ENCODE measurements around the gene CHRNG. TPM values are rescaled to one million over a fixed set of nuclear protein-coding genes. Genes with fewer than 3 reads are reported as not detected.

Gene CHRNG
- total RNA-seq, 1 donor from 2014 or later: not detected

GRCh38 chr2:232502911-232503808 is 36.3 kb upstream of the CHRNG start:
- intact Hi-C loops (cut with micrococcal nuclease): no loop called here

GRCh38 chr2:232503809-232504323 is 35.6 kb upstream of the CHRNG start:
- Histone ChIP-seq H3K36me3 (no peaks in the 10 kb centered on the region), H3K27ac (replicated peaks) (no peak overlapping the region), H3K4me1 (peaks cover 23% of the 10 kb centered on the region), H3K9me3 (replicated peaks) (no peaks in the 10 kb centered on the region), H3K27me3 (ENCODE audit: low read depth) (peaks cover 67% of the 10 kb centered on the region), H3K4me3 (peak overlapping the region; percentile 67)
- no peak for TF ChIP-seq CTCF (IDR thresholded peaks at IDR 0.05; ENCODE audit: borderline replicate concordance)
- no peak for DNase-seq
- intact Hi-C loops (cut with micrococcal nuclease): no loop called here

More at GRCh38 chr2:232502911-232503808, 36.3 kb upstream of the CHRNG start:
- H3K4me1 ChIP-seq: peaks cover 23% of the 10 kb centered on the region
- no peak for TF ChIP-seq CTCF (IDR thresholded peaks at IDR 0.05; ENCODE audit: borderline replicate concordance)
- no peaks in the 10 kb centered on the region for H3K9me3 ChIP-seq (replicated peaks)
- peak overlapping the region; percentile 67 for H3K4me3 ChIP-seq
- H3K27me3 ChIP-seq (ENCODE audit: low read depth): peaks cover 60% of the 10 kb centered on the region
- H3K27ac ChIP-seq (replicated peaks): no peak overlapping the region
- H3K36me3 ChIP-seq: no peaks in the 10 kb centered on the region
- DNase-seq: no peak

GRCh38 chr2:232504438-232504837 is 35.1 kb upstream of the CHRNG start:
- Histone ChIP-seq H3K4me1 (peaks cover 23% of the 10 kb centered on the region), H3K36me3 (no peaks in the 10 kb centered on the region), H3K27ac (replicated peaks) (no peak overlapping the region), H3K4me3 (no peak overlapping the region), H3K27me3 (ENCODE audit: low read depth) (peaks cover 69% of the 10 kb centered on the region), H3K9me3 (replicated peaks) (no peaks in the 10 kb centered on the region)
- TF ChIP-seq CTCF (IDR thresholded peaks at IDR 0.05; ENCODE audit: borderline replicate concordance): no peak
- intact Hi-C loops (cut with micrococcal nuclease): no loop called here
- no peak for DNase-seq

GRCh38 chr2:232505856-232506255 is 33.6 kb upstream of the CHRNG start:
- H3K36me3 ChIP-seq: no peaks in the 10 kb centered on the region
- intact Hi-C loops (cut with micrococcal nuclease): no loop called here
- H3K9me3 ChIP-seq (replicated peaks): no peaks in the 10 kb centered on the region
- H3K27ac ChIP-seq (replicated peaks): no peak overlapping the region
- H3K4me3 ChIP-seq: no peak overlapping the region
- peaks cover 23% of the 10 kb centered on the region for H3K4me1 ChIP-seq
- H3K27me3 ChIP-seq (ENCODE audit: low read depth): peaks cover 64% of the 10 kb centered on the region
- no peak for TF ChIP-seq CTCF (IDR thresholded peaks at IDR 0.05; ENCODE audit: borderline replicate concordance)
- no peak for DNase-seq

- Histone ChIP-seq H3K4me1 (peaks cover 23% of the 10 kb centered on the region), H3K27ac (replicated peaks) (no peak overlapping the region), H3K36me3 (no peaks in the 10 kb centered on the region), H3K9me3 (replicated peaks) (no peaks in the 10 kb centered on the region), H3K27me3 (ENCODE audit: low read depth) (peaks cover 64% of the 10 kb centered on the region), H3K4me3 (no peak overlapping the region)
- intact Hi-C loops (cut with micrococcal nuclease): no loop called here
- TF ChIP-seq CTCF (IDR thresholded peaks at IDR 0.05; ENCODE audit: borderline replicate concordance): no peak
- DNase-seq: no peak
Measured at GRCh38 chr2:232506709-232507108, 32.8 kb upstream of the CHRNG start.
